Measurements from ENCODE around the gene CFAP53. TPM values are rescaled to one million over a fixed set of nuclear protein-coding genes. Genes with fewer than 3 reads are reported as not detected.

CFAP53 gene
- total and polyA plus RNA-seq, 2 of the 13 experiments (the other 11 are each of a cell fraction or from before 2014, with no cell fraction given), result 0.05 to 0.07 TPM

DNA sequence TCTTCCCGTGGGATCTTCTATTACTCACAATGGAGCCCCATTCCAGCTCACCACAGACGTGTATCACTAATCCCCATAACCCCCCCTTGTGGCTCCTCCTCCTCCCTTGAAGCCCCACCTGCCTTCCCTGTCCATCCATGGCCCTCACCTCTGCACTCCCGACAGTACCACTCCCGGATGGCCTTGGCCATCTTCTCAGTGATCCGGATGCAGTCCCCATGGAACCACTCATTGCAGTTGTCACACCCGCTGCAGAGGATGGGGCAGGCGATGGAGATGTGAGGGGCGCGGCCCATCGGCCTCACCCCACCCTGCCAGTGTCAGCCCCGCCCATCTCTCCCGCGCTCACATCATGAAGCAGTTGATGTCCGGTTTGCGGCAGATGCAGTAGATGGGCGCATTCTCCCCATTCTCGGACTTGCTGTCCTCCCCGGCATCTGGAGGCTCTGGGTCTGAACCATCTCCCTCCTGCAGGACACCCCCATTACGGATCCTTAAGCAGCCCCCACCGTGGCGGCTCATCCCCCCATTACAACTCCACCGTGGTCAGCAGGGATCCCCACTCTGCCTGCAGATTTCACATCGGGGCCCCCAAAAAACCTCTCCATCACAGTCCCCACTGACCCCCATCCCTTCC lies 20.2 kb upstream of the CFAP53 start (continued):
- TF ChIP-seq E2F1 (CRISPR knock-in tag; IDR thresholded peaks at IDR 0.05) (no peak), ZNF501 (CRISPR knock-in tag; IDR thresholded peaks at IDR 0.05) (no peak), DNMT3B (CRISPR knock-in tag; conservative IDR thresholded peaks at IDR 0.05) (no peak), ELF1 (CRISPR knock-in tag; IDR thresholded peaks at IDR 0.05) (no peak)

DNA sequence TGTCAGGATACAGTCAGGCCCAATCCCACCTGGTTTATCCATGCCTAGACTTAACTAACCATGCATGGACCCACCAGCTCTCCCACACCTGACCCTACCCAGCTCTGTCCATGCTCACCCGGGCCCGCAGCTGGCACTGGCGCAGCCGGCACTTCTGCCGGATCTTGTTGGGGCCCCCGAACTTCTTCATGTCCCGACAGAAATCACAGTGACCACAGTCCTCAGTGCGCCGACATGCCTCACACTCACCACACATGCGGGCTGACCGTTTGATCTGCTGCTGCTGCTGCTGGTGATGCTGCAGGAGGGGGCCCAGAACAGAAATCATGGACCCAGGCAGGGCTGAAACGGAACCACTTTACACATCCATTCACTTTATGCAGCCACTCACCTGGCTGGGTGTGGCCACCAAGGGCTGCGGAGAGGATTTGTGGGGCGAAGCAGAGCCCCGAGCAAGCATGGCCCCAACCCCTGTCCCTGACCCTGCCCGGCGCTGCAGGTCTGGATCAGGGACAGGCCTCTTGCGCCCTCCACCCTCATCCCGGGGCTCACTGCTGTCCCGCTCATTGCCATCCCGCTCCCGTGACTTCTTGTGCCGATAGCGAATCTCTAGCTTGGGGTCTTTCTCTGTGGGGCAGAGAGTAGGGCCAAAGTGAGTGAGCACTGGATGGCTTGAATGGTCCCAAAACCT lies 19.5 kb upstream of the CFAP53 start:
- peak; percentile 12 for TF ChIP-seq AGO2 (optimal IDR thresholded peaks at IDR 0.05; ENCODE audit: low read depth, low read length)
- TF ChIP-seq, protein P1, sequence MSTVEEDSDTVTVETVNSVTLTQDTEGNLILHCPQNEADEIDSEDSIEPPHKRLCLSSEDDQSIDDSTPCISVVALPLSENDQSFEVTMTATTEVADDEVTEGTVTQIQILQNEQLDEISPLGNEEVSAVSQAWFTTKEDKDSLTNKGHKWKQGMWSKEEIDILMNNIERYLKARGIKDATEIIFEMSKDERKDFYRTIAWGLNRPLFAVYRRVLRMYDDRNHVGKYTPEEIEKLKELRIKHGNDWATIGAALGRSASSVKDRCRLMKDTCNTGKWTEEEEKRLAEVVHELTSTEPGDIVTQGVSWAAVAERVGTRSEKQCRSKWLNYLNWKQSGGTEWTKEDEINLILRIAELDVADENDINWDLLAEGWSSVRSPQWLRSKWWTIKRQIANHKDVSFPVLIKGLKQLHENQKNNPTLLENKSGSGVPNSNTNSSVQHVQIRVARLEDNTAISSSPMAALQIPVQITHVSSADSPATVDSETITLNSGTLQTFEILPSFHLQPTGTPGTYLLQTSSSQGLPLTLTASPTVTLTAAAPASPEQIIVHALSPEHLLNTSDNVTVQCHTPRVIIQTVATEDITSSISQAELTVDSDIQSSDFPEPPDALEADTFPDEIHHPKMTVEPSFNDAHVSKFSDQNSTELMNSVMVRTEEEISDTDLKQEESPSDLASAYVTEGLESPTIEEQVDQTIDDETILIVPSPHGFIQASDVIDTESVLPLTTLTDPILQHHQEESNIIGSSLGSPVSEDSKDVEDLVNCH (CRISPR knock-in tag; IDR thresholded peaks at IDR 0.05), result no peak
- 97% methylated on average over 18 of the region's 24 CpGs for WGBS (ENCODE audit: low lambda C conversion rate)
- ATAC-seq (no peak), DNase-seq (ENCODE audit: low spot score) (no peak), FAIRE-seq (no peak)
- CTCF ChIA-PET (ENCODE audit: low intra/inter-chr PET ratio, low total read pairs), result no interaction called here
- intact Hi-C loops (cut with micrococcal nuclease; ENCODE audit: unreplicated experiment), result loop anchor here (5.0 kb wide), 3 partner anchors 72 to 142 kb away; no protein-coding TSS in a partner anchor
- Histone ChIP-seq H4K20me1 (ENCODE audit: insufficient read depth, low read length) (no peaks in the 10 kb centered on the region), H3K27ac (ENCODE audit: extremely low read length, insufficient read depth, low read length) (no peak overlapping the region), H3K36me3 (replicated peaks in 1 of 2; ENCODE audit: control insufficient read depth in 1 of 2, insufficient read depth in 2 of 2, low read length in 2 of 2) (peaks cover 9 to 23% of the 10 kb centered on the region in 2 experiments; a peak in 4 of 5 replicates), H2AFZ (ENCODE audit: low read length) (no peak overlapping the region), H3K4me2 (ENCODE audit: low read depth, low read length) (peak overlapping the region; percentile 77), H3K9ac (ENCODE audit: insufficient read depth, low read depth, low read length) (no peak overlapping the region), H3K27me3 (ENCODE audit: control insufficient read depth in 1 of 2, insufficient read depth in 2 of 2, low read length in 2 of 2) (peaks cover 0 to 4% of the 10 kb centered on the region in 2 experiments; a peak in 2 of 5 replicates), H3K4me1 (ENCODE audit: insufficient read depth, low read length) (peaks cover 16% of the 10 kb centered on the region), H3K9me3 (ENCODE audit: low read length) (no peaks in the 10 kb centered on the region), H3K4me3 (replicated peaks in 1 of 3; ENCODE audit: insufficient read depth in 1 of 3, low read depth in 2 of 3, low read length in 3 of 3) (no peak overlapping the region; a peak in 2 of 6 replicates), H3K79me2 (ENCODE audit: insufficient read depth, low read length) (peaks cover 7% of the 10 kb centered on the region)
- BruUV-seq (replicated peaks), result no TSS peak
- POLR2A ChIA-PET, result no interaction called here
- in situ Hi-C loops (cut with HindIII; ENCODE audit: extremely low pct_ligation_motif_present, low pct_unique_long_range_greater_than_20kb), result loop anchor here (10.0 kb wide), 1 partner anchor 139 kb away; no protein-coding TSS in a partner anchor
